Gastroesophageal sphincter (tissue), 3 donors: Measurements from ENCODE around the gene RPIA.
"Not testable (repeated sequence)": the region's sequence is repeated elsewhere in the genome, so short reads cannot be mapped to it uniquely, and the experiment has no call there.

Experiments
- CTCF ChIP-seq, 4 experiments: fragments of 200-600 bp in 2 of 4; fragments of 450-650 bp in 2 of 4; sonication (generic) in 1 of 4; IDR thresholded peaks; one replicate each; pipeline ENCODE4 v1.5.1; 2017 to 2019; ENCODE audit warnings: antibody characterized with exemption in 4 of 4, mild to moderate bottlenecking in 2 of 4, moderate library complexity in 2 of 4
- EP300 ChIP-seq: sonication (generic); formaldehyde crosslinking; IDR thresholded peaks from one replicate; pipeline ENCODE4 v1.6.1; 2017; ENCODE audit warnings: antibody characterized with exemption, mild to moderate bottlenecking
- POLR2A ChIP-seq, 2 donors: fragments of 450-650 bp; IDR thresholded peaks; one replicate each; pipeline ENCODE4 v1.6.1; 2017; ENCODE audit warnings: antibody characterized with exemption in 2 of 2, mild to moderate bottlenecking in 2 of 2, moderate library complexity in 1 of 2
- POLR2AphosphoS5 ChIP-seq: sonication (generic); formaldehyde crosslinking; IDR thresholded peaks from one replicate; pipeline ENCODE4 v1.6.1; 2017; ENCODE audit warnings: antibody characterized with exemption

DNA sequence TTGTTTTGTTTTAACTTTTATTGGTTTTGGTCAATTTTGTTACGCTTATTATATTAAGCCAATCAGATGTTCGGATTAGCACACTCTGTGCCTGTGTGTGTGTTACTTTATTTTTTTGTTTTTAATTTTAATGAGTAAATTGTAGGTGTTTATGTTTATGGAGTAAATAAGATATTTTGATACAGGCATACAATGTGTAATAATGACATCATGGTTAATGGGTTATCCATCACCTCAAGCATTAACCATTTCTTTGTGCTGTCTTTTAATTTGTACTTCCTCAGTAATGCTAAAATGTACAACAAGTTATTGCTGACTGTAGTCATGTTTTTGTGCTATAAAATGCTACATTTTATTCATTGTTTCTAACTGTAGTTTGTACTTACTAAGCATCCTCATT lies 97.7 kb downstream of the RPIA start:
- TF ChIP-seq CTCF (IDR thresholded peaks at IDR 0.05); POLR2AphosphoS5; EP300; POLR2A (IDR thresholded peaks at IDR 0.05): not testable (repeated sequence)
